DND-41 (cell line): ENCODE measurements around the gene IPO11.

ENCODE experiments used
- EZH2 ChIP-seq: IDR thresholded peaks from 3 replicates; pipeline ENCODE4 v1.6.1; 2012; ENCODE audit warnings: borderline replicate concordance, low read depth, mild to moderate bottlenecking, moderate library complexity, low read length, inconsistent platforms; ENCODE audit not compliant: severe bottlenecking
- TF ChIP-seq, protein P1 (sequence below): IDR thresholded peaks from 2 replicates; pipeline ENCODE4 v1.5.1; 2012; ENCODE audit warnings: borderline replicate concordance, low read length, moderate library complexity, mild to moderate bottlenecking; ENCODE audit not compliant: poor library complexity, severe bottlenecking; ENCODE audit errors: extremely low read depth

DNA sequence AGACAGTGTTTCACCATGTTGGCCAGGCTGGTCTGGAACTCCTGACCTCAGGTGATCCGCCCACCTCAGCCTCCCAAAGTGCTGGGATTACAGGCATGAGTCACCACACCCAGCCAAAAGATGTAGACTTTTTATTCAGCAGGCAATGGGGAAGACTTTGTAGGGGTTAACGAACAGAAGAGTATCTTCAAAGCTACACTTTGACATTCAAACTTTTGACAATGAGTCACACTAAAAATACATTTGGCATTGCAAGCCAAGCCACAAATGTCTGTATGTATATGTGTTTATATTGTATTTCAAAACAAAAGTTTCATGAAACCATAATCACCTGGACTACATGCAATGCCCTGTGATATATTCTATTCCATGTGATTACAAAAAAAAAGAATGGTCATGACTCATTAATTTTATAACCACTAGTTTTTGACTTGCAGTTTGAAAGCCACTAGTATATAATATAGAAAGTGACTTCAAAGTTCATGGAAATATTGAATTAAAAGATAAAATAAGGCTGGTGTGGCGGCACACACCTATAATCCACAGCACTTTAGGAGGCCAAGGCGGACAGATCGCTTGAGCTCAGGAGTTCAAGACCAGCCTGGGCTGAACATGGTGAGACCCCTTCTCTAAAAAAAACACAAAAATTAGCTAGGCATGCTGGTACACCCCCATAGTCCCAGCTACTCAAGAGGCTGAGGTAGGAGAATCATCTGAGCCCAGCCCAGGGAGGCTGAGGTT lies 17.2 kb upstream of the IPO11 start:
- TF ChIP-seq, protein P1, sequence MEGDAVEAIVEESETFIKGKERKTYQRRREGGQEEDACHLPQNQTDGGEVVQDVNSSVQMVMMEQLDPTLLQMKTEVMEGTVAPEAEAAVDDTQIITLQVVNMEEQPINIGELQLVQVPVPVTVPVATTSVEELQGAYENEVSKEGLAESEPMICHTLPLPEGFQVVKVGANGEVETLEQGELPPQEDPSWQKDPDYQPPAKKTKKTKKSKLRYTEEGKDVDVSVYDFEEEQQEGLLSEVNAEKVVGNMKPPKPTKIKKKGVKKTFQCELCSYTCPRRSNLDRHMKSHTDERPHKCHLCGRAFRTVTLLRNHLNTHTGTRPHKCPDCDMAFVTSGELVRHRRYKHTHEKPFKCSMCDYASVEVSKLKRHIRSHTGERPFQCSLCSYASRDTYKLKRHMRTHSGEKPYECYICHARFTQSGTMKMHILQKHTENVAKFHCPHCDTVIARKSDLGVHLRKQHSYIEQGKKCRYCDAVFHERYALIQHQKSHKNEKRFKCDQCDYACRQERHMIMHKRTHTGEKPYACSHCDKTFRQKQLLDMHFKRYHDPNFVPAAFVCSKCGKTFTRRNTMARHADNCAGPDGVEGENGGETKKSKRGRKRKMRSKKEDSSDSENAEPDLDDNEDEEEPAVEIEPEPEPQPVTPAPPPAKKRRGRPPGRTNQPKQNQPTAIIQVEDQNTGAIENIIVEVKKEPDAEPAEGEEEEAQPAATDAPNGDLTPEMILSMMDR = no peak
- TF ChIP-seq EZH2 = no peak
